Activated T-cell treated with anti-CD3 and anti-CD28 coated beads, Interleukin-2, amount 50 U/mL, for 4 hours (primary cell): ENCODE measurements around the gene ERLIN1. TPM values are rescaled to one million over a fixed set of nuclear protein-coding genes. Genes with fewer than 3 reads are reported as not detected.

Experiments
- ATAC-seq, 2 donors: fragments of 200-7000 bp; cut with Tn5 transposase; one replicate each; pipeline ENCODE4 v1.10.0; 2021
- DNase-seq: peaks from one replicate; pipeline ENCODE4 v3.0.0-alpha.2; 2020
- H3K27me3 Mint-ChIP-seq: one replicate; pipeline ENCODE4 v1.8.0; 2021; ENCODE audit warnings: low read depth, mixed read lengths
- H3K36me3 Mint-ChIP-seq: one replicate; pipeline ENCODE4 v1.8.0; 2022; ENCODE audit warnings: mixed read lengths; ENCODE audit not compliant: insufficient read depth
- H3K4me1 Mint-ChIP-seq: one replicate; pipeline ENCODE4 v1.8.0; 2021; ENCODE audit warnings: low read depth, mixed read lengths
- H3K4me3 Mint-ChIP-seq: one replicate; pipeline ENCODE4 v1.8.0; 2021; ENCODE audit warnings: mild to moderate bottlenecking, moderate library complexity, mixed read lengths
- H3K9me3 Mint-ChIP-seq: one replicate; pipeline ENCODE4 v1.8.0; 2021; ENCODE audit warnings: mixed read lengths
- total RNA-seq, 3 donors: library from RNA; stranded (reverse); gene quantifications; one replicate each; pipeline ENCODE4 v1.2.1, GENCODE V29; 2021

Gene ERLIN1
- total RNA-seq, 3 donors from 2014 or later: 20.3 to 26.5 (median 21.9) TPM

- no peaks in the 10 kb centered on the region for H3K27me3 Mint-ChIP-seq
These were observed 28.7 kb downstream of the ERLIN1 start for GRCh38 chr10:100157156-100157555.

GRCh38 chr10:100155936-100156335 lies 29.9 kb downstream of the ERLIN1 start:
- no peaks in the 10 kb centered on the region for H3K27me3 Mint-ChIP-seq
- no peak for ATAC-seq
- peaks cover 10% of the 10 kb centered on the region for H3K4me1 Mint-ChIP-seq
- DNase-seq: no peak
- H3K9me3 Mint-ChIP-seq: no peaks in the 10 kb centered on the region
- H3K4me3 Mint-ChIP-seq: no peak overlapping the region
- H3K36me3 Mint-ChIP-seq: peaks cover 77% of the 10 kb centered on the region

More at GRCh38 chr10:100157156-100157555, 28.7 kb downstream of the ERLIN1 start:
- H3K4me3 Mint-ChIP-seq: no peak overlapping the region
- peaks cover 73% of the 10 kb centered on the region for H3K36me3 Mint-ChIP-seq
- DNase-seq (no peak), ATAC-seq (no peak)
- H3K9me3 Mint-ChIP-seq: no peaks in the 10 kb centered on the region
- H3K4me1 Mint-ChIP-seq: peaks cover 10% of the 10 kb centered on the region

- no peak overlapping the region for H3K4me3 Mint-ChIP-seq
- H3K36me3 Mint-ChIP-seq: peaks cover 77% of the 10 kb centered on the region
- no peaks in the 10 kb centered on the region for H3K9me3 Mint-ChIP-seq
- no peak for DNase-seq
- peaks cover 11% of the 10 kb centered on the region for H3K4me1 Mint-ChIP-seq
- H3K27me3 Mint-ChIP-seq: no peaks in the 10 kb centered on the region
- ATAC-seq: no peak
These were observed 31.2 kb downstream of the ERLIN1 start for GRCh38 chr10:100154666-100155065.

- Mint-ChIP-seq H3K4me1 (peaks cover 17% of the 10 kb centered on the region), H3K9me3 (no peaks in the 10 kb centered on the region), H3K4me3 (no peak overlapping the region), H3K36me3 (peaks cover 68% of the 10 kb centered on the region), H3K27me3 (no peaks in the 10 kb centered on the region)
- ATAC-seq (no peak), DNase-seq (no peak)
These were observed 32.5 kb downstream of the ERLIN1 start for GRCh38 chr10:100153239-100153825.

- peaks cover 24% of the 10 kb centered on the region for H3K4me1 Mint-ChIP-seq
- peaks cover 55% of the 10 kb centered on the region for H3K36me3 Mint-ChIP-seq
These were observed 34.0 kb downstream of the ERLIN1 start for GRCh38 chr10:100151723-100152300.

GRCh38 chr10:100148353-100149211 lies 37.2 kb downstream of the ERLIN1 start:
- Mint-ChIP-seq H3K27me3 (peaks cover 4% of the 10 kb centered on the region), H3K4me1 (peaks cover 22% of the 10 kb centered on the region), H3K36me3 (peaks cover 30% of the 10 kb centered on the region), H3K9me3 (no peaks in the 10 kb centered on the region), H3K4me3 (peak overlapping the region; percentile 2)
- peak; percentile 96 to 98 for ATAC-seq
- peak; percentile 21 for DNase-seq

More at GRCh38 chr10:100151723-100152300, 34.0 kb downstream of the ERLIN1 start:
- ATAC-seq (no peak), DNase-seq (no peak)
- H3K4me3 Mint-ChIP-seq: no peak overlapping the region
- H3K27me3 Mint-ChIP-seq: no peaks in the 10 kb centered on the region
- H3K9me3 Mint-ChIP-seq: no peaks in the 10 kb centered on the region

- Mint-ChIP-seq H3K9me3 (no peaks in the 10 kb centered on the region), H3K36me3 (peaks cover 19% of the 10 kb centered on the region), H3K4me3 (no peak overlapping the region)
These were observed 38.8 kb downstream of the ERLIN1 start for GRCh38 chr10:100146875-100147650.

GRCh38 chr10:100146398-100146797 lies 39.4 kb downstream of the ERLIN1 start:
- ATAC-seq (no peak), DNase-seq (no peak)
- peaks cover 12% of the 10 kb centered on the region for H3K27me3 Mint-ChIP-seq
- H3K4me3 Mint-ChIP-seq: no peak overlapping the region
- H3K9me3 Mint-ChIP-seq: no peaks in the 10 kb centered on the region
- peaks cover 12% of the 10 kb centered on the region for H3K36me3 Mint-ChIP-seq
- peaks cover 20% of the 10 kb centered on the region for H3K4me1 Mint-ChIP-seq

More at GRCh38 chr10:100146875-100147650, 38.8 kb downstream of the ERLIN1 start:
- ATAC-seq (no peak), DNase-seq (no peak)
- peaks cover 8% of the 10 kb centered on the region for H3K27me3 Mint-ChIP-seq
- peaks cover 20% of the 10 kb centered on the region for H3K4me1 Mint-ChIP-seq

GRCh38 chr10:100143756-100144155 lies 42.1 kb downstream of the ERLIN1 start:
- Mint-ChIP-seq H3K4me3 (no peak overlapping the region), H3K9me3 (no peaks in the 10 kb centered on the region), H3K27me3 (peaks cover 23% of the 10 kb centered on the region), H3K36me3 (no peaks in the 10 kb centered on the region), H3K4me1 (peaks cover 10% of the 10 kb centered on the region)
- ATAC-seq: no peak
- DNase-seq: no peak

GRCh38 chr10:100141446-100142087 lies 44.3 kb downstream of the ERLIN1 start:
- no peak overlapping the region for H3K4me3 Mint-ChIP-seq
- H3K36me3 Mint-ChIP-seq: no peaks in the 10 kb centered on the region
- no peaks in the 10 kb centered on the region for H3K4me1 Mint-ChIP-seq
- H3K27me3 Mint-ChIP-seq: peaks cover 24% of the 10 kb centered on the region
- ATAC-seq (no peak), DNase-seq (no peak)
- H3K9me3 Mint-ChIP-seq: no peaks in the 10 kb centered on the region

- ATAC-seq (no peak), DNase-seq (no peak)
- Mint-ChIP-seq H3K4me1 (no peaks in the 10 kb centered on the region), H3K36me3 (no peaks in the 10 kb centered on the region), H3K9me3 (peaks cover 2% of the 10 kb centered on the region), H3K27me3 (peaks cover 30% of the 10 kb centered on the region), H3K4me3 (no peak overlapping the region)
These were observed 45.8 kb downstream of the ERLIN1 start for GRCh38 chr10:100140070-100140469.

- DNase-seq (no peak), ATAC-seq (no peak)
- Mint-ChIP-seq H3K4me1 (no peaks in the 10 kb centered on the region), H3K27me3 (peaks cover 30% of the 10 kb centered on the region), H3K4me3 (no peak overlapping the region), H3K36me3 (no peaks in the 10 kb centered on the region), H3K9me3 (peaks cover 5% of the 10 kb centered on the region)
These were observed 46.8 kb downstream of the ERLIN1 start for GRCh38 chr10:100138921-100139496.

GRCh38 chr10:100135486-100135885 lies 50.3 kb downstream of the ERLIN1 start:
- ATAC-seq (no peak), DNase-seq (no peak)
- Mint-ChIP-seq H3K4me3 (no peak overlapping the region), H3K36me3 (no peaks in the 10 kb centered on the region), H3K4me1 (no peaks in the 10 kb centered on the region), H3K27me3 (peaks cover 25% of the 10 kb centered on the region), H3K9me3 (peaks cover 5% of the 10 kb centered on the region)
